GM06990 (cell line): ENCODE results near the gene VEGFC.

Experiments used
- DNase-seq: peaks from one replicate; pipeline ENCODE4 v3.0.0-alpha.2; 2011; ENCODE audit not compliant: insufficient read length; ENCODE audit errors: extremely low read depth
- H3K27me3 ChIP-seq: replicated peaks from 2 replicates; pipeline ENCODE4 v1.6.0; 2011; ENCODE audit warnings: low read length; ENCODE audit not compliant: control insufficient read depth, insufficient read depth
- H3K36me3 ChIP-seq: 2 replicates; pipeline ENCODE4 v1.5.1; 2011; ENCODE audit warnings: low read length; ENCODE audit not compliant: control insufficient read depth, insufficient read depth
- H3K4me3 ChIP-seq: replicated peaks from 2 replicates; pipeline ENCODE4 v1.5.1; 2011; ENCODE audit warnings: low read depth, mild to moderate bottlenecking, control low read depth, low read length
- TF ChIP-seq, protein P1 (sequence below): IDR thresholded peaks from 2 replicates; pipeline ENCODE4 v1.5.1; 2011; ENCODE audit warnings: low read length, control low read depth, mild to moderate bottlenecking, inconsistent platforms; ENCODE audit not compliant: insufficient read depth, poor library complexity, severe bottlenecking

The VEGFC gene

DNA sequence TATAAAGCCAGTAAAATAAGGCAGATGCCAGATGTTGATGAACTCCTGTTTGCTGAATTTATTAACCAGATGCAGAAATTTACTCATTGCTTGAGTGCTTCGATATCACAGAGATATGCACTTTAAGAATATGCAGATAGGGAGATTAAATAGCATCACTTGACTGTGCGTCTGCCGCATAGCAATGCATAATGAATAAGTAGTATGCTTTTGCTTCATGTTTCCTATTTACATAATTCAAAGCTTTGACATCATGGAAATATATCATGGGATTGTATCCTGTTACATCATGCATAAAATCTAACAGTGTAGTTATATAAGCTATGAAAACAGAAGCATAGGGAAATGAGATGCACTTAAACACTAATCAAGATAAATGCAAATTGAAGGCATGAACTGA lies 45.9 kb downstream of the VEGFC start:
- TF ChIP-seq, protein P1, sequence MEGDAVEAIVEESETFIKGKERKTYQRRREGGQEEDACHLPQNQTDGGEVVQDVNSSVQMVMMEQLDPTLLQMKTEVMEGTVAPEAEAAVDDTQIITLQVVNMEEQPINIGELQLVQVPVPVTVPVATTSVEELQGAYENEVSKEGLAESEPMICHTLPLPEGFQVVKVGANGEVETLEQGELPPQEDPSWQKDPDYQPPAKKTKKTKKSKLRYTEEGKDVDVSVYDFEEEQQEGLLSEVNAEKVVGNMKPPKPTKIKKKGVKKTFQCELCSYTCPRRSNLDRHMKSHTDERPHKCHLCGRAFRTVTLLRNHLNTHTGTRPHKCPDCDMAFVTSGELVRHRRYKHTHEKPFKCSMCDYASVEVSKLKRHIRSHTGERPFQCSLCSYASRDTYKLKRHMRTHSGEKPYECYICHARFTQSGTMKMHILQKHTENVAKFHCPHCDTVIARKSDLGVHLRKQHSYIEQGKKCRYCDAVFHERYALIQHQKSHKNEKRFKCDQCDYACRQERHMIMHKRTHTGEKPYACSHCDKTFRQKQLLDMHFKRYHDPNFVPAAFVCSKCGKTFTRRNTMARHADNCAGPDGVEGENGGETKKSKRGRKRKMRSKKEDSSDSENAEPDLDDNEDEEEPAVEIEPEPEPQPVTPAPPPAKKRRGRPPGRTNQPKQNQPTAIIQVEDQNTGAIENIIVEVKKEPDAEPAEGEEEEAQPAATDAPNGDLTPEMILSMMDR, result no peak
- Histone ChIP-seq H3K27me3 (no peaks in the 10 kb centered on the region), H3K36me3 (no peaks in the 10 kb centered on the region), H3K4me3 (no peak overlapping the region)
- DNase-seq, result no peak

DNA sequence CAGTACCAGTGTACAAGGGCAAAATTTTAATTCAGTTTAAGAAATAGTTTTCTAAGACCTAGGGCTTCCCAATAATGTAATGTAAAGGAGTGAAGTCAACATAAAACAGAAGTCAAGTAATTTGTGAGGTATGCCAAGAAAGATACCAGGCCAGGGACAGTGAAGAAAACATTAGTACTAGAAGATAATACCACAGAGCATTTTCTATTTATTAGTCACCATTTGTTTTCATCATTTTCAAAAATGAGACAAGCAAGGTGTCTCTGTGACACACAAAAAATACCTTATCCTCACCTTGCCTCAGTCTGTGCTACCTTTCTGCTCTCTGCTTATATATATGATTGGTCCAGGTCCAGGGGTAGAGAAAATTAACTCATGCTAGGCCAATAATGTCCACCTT lies 46.8 kb downstream of the VEGFC start:
- H3K27me3 ChIP-seq, result no peaks in the 10 kb centered on the region
- DNase-seq, result no peak
- TF ChIP-seq, protein P1, result no peak
- H3K4me3 ChIP-seq, result no peak overlapping the region
- H3K36me3 ChIP-seq, result no peaks in the 10 kb centered on the region

DNA sequence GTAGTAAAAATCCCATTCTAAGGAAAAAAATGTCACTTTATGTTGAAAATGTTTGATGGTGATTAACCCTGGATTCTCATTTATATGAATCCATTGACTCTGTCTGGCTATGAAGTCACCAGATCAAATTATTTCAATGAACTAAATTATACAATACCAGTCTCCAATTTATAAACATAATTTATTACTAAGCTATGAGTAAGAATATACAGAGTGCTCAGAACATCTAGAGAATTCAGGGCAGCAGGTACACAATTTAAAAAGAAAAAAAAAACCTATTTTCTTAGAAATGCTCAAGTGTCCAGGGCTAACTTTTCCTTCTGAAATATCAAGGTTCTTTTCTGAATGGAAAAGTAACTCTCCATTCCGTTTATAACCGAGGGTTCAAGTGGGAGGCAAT lies 48.6 kb downstream of the VEGFC start:
- Histone ChIP-seq H3K27me3 (no peaks in the 10 kb centered on the region), H3K4me3 (no peak overlapping the region), H3K36me3 (no peaks in the 10 kb centered on the region)
- TF ChIP-seq, protein P1, result no peak
- no peak for DNase-seq

DNA sequence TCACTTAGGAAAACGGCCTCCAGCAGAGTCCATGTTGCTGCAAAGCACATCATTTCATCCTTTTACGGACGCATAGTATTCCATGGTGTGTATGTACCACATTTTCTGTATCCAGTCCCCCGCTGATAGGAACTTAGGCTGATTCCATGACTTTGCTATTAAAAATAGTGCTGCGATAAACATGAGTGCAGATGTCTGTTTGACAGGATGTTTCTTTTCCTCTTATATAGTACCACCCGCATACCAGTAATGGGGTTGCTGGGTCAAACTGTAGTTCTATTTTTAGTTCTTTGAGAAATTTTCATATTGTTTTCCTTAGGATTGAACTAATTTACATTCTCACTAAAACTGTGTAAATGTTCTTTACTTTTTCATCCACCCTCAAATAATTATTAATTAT lies 50.5 kb downstream of the VEGFC start:
- no peak for DNase-seq
- H3K36me3 ChIP-seq, result no peaks in the 10 kb centered on the region
- no peak overlapping the region for H3K4me3 ChIP-seq
- no peaks in the 10 kb centered on the region for H3K27me3 ChIP-seq
- TF ChIP-seq, protein P1, result no peak

DNA sequence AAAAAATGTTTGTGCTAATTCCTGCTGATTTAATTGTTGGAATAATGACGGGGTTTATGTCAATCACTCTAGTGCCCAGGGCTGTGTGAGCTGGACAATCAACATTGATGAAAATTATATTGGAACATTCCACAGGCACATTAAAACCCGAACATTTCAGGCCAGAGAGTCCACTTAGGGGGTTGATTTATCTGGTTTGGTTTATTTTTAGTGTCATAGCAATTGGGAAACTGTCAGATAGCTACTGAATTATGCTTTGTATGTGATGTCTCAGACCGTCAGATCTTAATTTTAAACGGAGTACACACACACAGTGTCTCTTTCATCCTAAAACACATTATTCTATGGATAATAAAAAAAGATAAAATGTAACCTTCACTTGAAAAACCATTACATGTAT lies 51.5 kb downstream of the VEGFC start:
- no peak for DNase-seq
- no peaks in the 10 kb centered on the region for H3K36me3 ChIP-seq
- H3K4me3 ChIP-seq, result no peak overlapping the region
- H3K27me3 ChIP-seq, result no peaks in the 10 kb centered on the region
- TF ChIP-seq, protein P1, result no peak

DNA sequence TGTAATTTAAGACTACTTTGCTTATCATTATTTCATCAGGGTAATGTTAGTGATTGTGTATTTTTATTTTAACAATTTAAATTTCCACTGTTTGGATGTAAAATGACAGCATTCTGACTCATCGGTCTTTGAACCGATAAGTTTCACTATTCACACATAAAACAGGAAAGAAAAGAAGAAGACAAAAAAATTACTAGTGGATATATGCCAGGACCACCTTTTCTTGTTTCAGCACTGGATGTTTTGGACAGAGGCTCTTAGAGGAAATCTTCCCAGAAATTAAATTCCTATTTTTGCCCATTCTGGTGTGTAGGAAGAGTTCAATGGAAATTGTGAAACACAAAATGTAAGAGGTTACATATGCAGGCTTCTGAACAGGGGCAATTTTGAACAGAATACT lies 57.4 kb downstream of the VEGFC start:
- H3K4me3 ChIP-seq, result no peak overlapping the region
- DNase-seq, result no peak
- no peaks in the 10 kb centered on the region for H3K27me3 ChIP-seq
- H3K36me3 ChIP-seq, result no peaks in the 10 kb centered on the region
- TF ChIP-seq, protein P1, result no peak
